ENCODE data around the gene IL13RA2. TPM values are rescaled to one million over a fixed set of nuclear protein-coding genes. Genes with fewer than 3 reads are reported as not detected.

Gene IL13RA2
- total RNA-seq, 2 donors from 2014 or later = 0.34 to 0.95 TPM

DNA sequence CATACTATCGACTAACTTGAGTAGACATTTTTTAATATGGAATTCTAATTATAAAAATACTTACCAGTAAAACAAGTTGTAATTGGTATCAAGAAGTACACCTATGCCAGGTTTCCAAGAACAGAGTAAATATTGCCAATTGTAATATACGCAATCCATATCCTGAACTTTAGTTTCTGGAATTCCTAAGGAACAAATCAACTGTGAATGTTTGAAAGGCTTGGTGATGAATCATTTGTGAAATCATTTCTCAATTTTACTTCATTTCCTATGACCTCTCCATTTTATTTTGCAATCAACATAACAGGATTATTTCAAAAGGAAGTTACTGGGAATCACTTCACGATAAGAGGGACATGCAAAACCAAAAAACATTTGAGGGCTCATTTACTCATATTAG is 3.7 kb downstream of the IL13RA2 start:
- DNase-seq (no peak), ATAC-seq (no peak)
- intact Hi-C loops (cut with DNase I, micrococcal nuclease) = no loop called here

DNA sequence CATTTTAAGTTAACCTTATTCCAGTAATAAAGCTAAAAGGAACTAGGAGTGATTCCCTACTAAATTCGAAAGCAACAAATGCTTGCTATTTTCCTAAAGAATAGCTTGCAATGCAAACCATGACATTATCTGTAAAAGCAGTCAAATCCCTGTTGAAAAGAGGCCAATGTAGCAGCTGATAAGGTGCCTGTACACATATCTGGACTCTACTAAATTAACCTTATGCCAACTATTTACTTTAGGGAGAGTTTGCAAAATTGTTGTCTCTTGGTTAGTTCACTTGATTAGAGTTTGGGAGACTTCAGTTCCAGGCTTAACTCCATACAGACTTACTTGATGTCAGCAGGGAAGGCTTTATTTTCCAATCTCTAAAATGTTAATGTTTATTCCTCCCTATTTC is 6.0 kb downstream of the IL13RA2 start:
- no peak for ATAC-seq
- intact Hi-C loops (cut with DNase I, micrococcal nuclease) = no loop called here
- no peak for DNase-seq

DNA sequence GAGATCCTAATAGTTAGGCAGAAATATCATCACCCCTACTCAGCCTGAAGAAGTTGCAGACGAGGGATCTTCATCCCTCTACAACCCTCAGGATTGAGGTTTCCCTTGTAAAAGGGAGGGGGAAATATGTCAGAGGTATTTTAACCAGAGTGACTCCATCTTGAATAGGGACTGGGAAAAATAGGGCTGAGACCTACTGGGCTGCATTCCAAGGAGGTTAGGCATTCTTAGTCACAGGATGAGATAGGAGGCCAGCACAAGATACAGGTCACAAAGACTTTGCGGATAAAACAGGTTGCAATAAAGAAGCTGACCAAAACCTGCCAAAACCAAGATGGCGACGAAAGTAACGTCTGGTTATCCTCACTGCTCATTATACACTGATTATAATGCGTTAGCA is 17.5 kb downstream of the IL13RA2 start:
- intact Hi-C loops (cut with DNase I, micrococcal nuclease) = no loop called here
- ATAC-seq (no peak), DNase-seq (no peak)

DNA sequence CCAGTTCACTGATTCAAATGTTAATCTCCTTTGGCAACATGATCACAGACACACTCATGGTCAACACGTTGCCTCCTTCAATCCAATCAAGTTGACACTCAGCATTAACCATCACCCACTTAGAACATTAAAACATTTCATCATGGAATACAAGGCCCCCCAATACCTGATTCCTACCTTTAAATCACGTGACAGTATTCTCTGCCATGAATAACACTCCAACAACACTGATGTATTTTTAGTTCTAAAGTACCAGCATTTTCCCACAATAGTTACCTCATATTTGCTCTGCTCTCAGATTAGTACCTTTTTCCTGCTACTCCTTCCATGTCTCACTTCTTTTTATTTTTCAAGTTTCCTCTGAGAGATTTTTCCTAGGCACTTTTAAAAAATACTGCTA is 19.6 kb downstream of the IL13RA2 start:
- ATAC-seq (no peak), DNase-seq (no peak)
- intact Hi-C loops (cut with DNase I, micrococcal nuclease) = no loop called here

DNA sequence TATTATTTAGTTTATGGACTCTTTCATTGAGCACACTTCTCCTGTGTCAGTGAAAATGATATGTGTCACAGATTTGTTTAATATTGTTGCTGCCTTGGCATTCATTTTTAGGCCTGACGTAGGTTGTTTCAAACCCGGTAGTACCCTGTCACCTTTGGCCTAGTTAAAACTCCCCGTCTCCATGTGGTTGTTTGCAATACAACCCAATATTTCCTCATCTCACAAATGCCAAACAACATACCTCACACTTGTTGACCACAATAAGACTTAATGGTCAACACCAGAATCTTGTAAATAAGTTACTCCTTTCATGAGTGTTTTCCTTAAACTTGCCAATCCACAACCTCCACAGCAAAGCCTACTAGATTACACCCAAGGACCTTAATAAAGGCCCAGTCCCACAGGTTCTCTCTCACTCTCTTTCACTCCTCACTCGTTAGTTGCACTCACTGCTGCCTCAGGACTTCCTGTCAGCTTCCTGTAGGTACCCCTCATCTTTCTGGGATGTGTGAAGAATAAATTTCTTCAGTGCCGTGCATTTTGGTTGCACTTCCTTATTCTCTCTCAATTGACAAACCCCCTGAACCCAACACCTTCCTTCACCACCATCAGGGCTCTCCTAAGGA is 31.3 kb downstream of the IL13RA2 start:
- intact Hi-C loops (cut with DNase I, micrococcal nuclease) = no loop called here
- ATAC-seq (no peak), DNase-seq (no peak)

DNA sequence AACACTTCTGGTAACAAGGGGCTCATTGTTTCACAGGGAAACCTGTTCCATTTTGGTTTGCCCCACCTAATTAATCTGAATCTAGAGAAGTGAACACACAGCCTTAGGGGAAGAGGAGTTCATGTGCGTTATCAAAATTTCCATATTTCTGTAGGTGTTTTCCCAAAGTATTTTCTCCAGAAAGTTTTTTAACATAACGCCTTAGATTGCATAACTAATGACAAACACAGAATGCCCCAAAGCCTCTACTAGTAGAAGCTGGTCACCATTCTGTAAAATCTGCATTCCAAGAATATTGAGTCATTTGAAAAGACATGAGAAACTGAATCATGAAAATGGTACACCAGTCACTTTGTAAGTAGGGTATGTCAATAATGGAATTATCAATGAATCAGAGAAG is 41.1 kb downstream of the IL13RA2 start:
- DNase-seq (no peak), ATAC-seq (no peak)
- intact Hi-C loops (cut with DNase I, micrococcal nuclease) = no loop called here

DNA sequence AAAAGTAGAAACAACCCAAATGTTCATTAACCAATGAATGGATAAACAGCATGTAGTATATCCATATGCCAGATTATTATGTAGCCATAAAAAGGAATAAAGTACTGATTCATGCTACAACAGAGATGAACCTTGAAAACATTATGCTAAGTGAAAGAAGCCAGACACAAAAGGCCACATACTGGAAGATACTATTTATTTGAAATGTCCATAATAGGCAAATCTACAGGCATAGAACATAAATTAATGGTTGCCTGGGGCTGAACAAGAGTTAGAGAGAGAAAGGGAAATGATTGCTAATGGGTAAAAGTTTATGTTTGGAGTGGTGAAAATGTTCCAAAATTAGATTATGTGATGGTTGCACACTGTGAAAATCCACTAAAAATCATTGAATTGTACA is 44.4 kb downstream of the IL13RA2 start:
- intact Hi-C loops (cut with DNase I, micrococcal nuclease) = no loop called here
- ATAC-seq (no peak), DNase-seq (no peak)

DNA sequence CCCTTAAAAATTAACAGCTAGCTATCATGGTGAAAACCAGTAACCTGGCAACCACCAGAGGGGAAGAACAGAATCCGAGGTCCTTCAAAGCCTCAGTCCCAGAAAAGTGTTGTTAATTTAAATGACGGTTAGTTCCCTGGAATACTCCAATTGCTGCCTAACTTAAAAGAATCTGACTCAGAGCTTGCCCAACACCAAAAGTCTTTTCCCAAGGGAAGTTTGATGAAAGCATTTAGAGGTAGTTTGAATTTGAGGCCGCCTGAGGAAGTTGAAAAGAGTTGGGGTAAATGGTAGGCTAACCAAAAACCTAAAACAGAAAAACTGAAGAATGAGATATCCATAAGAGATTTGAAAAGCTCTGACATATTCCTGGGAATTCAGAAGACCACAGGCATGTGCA is 46.6 kb downstream of the IL13RA2 start:
- no peak for DNase-seq
- no peak for ATAC-seq
- intact Hi-C loops (cut with DNase I, micrococcal nuclease) = no loop called here

DNA sequence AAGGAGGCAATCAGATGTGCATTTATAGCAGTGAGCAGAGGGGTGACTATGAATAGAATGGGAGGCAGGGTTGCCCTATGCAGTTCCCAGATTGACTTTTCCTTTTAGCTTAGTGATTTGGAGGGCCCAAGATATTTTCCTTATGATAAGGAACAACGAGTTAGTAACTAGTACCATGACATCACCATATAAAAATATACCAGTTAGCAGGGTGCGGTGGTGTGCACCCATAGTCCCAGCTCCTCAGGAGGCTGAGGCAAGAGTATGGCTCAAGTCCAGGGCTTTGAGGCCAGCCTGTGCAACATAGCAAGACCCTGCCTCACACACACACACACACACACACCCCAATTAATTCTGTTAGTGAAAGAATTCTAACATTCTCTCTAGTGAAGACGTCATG is 53.0 kb downstream of the IL13RA2 start:
- DNase-seq (no peak), ATAC-seq (no peak)
- intact Hi-C loops (cut with DNase I, micrococcal nuclease) = no loop called here

DNA sequence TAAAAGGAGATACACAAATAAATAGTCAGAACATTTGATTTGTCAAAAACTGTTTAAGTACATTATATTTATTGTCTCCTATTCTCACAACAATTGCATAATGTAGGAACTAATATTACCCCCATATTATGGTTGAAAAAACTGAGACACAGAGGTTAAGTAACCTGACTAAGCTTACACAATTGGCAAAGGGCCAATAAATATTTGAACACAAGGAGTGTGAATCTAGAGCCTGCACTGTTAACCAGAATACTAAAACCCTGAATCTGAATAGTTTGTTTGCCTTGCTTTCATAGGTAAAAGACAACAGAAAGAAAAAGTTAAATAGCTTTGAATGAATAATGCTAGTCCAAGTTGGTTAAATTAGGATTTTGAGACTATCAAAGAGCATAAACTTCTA is 55.2 kb downstream of the IL13RA2 start:
- ATAC-seq (no peak), DNase-seq (no peak)
- intact Hi-C loops (cut with DNase I, micrococcal nuclease) = no loop called here

DNA sequence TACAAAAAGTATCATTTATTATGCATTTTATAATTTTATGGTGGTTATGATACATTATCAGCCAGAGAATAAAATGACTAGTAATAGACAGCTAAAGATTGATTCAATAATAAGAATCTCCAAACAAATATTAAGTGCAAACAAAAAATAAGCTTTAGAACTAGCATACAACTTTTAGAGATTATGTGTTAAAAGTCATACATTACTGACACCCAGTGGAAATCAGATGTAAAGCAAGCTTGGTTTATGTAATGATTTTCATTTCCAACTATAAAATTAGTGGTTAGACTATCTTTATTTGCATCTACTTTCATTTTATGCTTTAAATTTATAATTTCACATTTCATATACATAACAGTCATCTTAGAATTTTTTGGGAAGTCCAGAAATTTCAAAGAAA is 57.7 kb downstream of the IL13RA2 start:
- ATAC-seq (no peak), DNase-seq (no peak)
- intact Hi-C loops (cut with DNase I, micrococcal nuclease) = no loop called here

Other genes with a start within 250 kb of the IL13RA2 start
- not detected for gene RBMXL3, start 171.8 kb upstream of the IL13RA2 start, total RNA-seq
- gene LRCH2, start 216.5 kb upstream of the IL13RA2 start, total RNA-seq = 1 to 10 TPM in 1 of 2 donors, under 1 TPM in 1; 0.61 to 2.2 TPM